Endothelial cell of umbilical vein (primary cell): ENCODE measurements around the gene GDI2. TPM values are rescaled to one million over a fixed set of nuclear protein-coding genes. Genes with fewer than 3 reads are reported as not detected.
A peak's percentile ranks its signal among the peaks of the same experiment; 100 is the strongest.

Source experiments
- Bru-seq: library from RNA; stranded (reverse); fragments of 400-500 nt; gene quantifications from one replicate; lab custom pipeline; 2021; lab: Mats Ljungman, UMichigan
- BruChase-seq, 2 experiments: library from RNA; stranded (reverse); fragments of 400-500 nt; gene quantifications; one replicate each; lab custom pipeline; 2021; lab: Mats Ljungman, UMichigan
- BruUV-seq: library from RNA; stranded (reverse); fragments of 400-500 nt; replicated peaks from 2 replicates; lab custom pipeline; 2021; lab: Mats Ljungman, UMichigan
- CTCF ChIA-PET: fragments of 300-600, 350-600 bp; sonication (Branson Sonifier 250); formaldehyde crosslinking; loops from one replicate; lab custom pipeline; 2021; ENCODE audit warnings: antibody characterized with exemption, inconsistent platforms; lab: Charles Lee
- POLR2A ChIA-PET: fragments of 300-600, 350-600 bp; sonication (Branson Sonifier 250); formaldehyde crosslinking; loops from one replicate; lab custom pipeline; 2021; ENCODE audit warnings: antibody characterized with exemption, inconsistent platforms; lab: Charles Lee
- DNase-seq: peaks from one replicate; pipeline ENCODE4 v3.0.0-alpha.2; 2011; ENCODE audit warnings: low read depth, low spot score
- FAIRE-seq: peaks from 2 replicates; lab custom pipeline; 2011; peaks lifted over from hg19 to GRCh38; lab: Jason Lieb, UNC
- H2AFZ ChIP-seq: 2 replicates; pipeline ENCODE4 v1.6.0; 2012; ENCODE audit warnings: low read depth, low read length, control low read depth, inconsistent platforms
- H3K27ac ChIP-seq: 2 replicates; pipeline ENCODE4 v1.5.1; 2011; ENCODE audit warnings: low read depth, mild to moderate bottlenecking, control low read depth, low read length, moderate library complexity; ENCODE audit not compliant: insufficient read depth
- H3K27me3 ChIP-seq, 2 experiments: 2 replicates each; pipeline versions ENCODE4 v1.6.0 to v1.6.1; 2011; ENCODE audit warnings: low read length in 2 of 2, mixed read lengths in 1 of 2; ENCODE audit not compliant: control insufficient read depth in 2 of 2, insufficient read depth in 2 of 2
- H3K36me3 ChIP-seq, 2 experiments: 2 replicates in 1 of 2; 3 replicates in 1 of 2; pipeline ENCODE4 v1.5.1; 2011; ENCODE audit warnings: low read length in 2 of 2, mild to moderate bottlenecking in 1 of 2, moderate library complexity in 1 of 2; ENCODE audit not compliant: control insufficient read depth in 2 of 2, insufficient read depth in 2 of 2; ENCODE audit errors: extremely low read depth in 1 of 2
- H3K4me1 ChIP-seq: 3 replicates; pipeline ENCODE4 v1.5.1; 2011; ENCODE audit warnings: mild to moderate bottlenecking, low read length; ENCODE audit not compliant: control insufficient read depth, insufficient read depth; ENCODE audit errors: extremely low read depth
- H3K4me2 ChIP-seq: 2 replicates; pipeline ENCODE4 v1.6.1; 2011; ENCODE audit warnings: low read length, control low read depth, mixed read lengths; ENCODE audit not compliant: insufficient read depth
- H3K4me3 ChIP-seq, 3 experiments: fragments of 200-600 bp in 1 of 3; sonication (generic), shearing (Covaris generic) in 1 of 3; replicated peaks in 1 of 3; 2 replicates each; pipeline ENCODE4 v1.5.1; 2011 to 2016; ENCODE audit warnings: control low read depth in 3 of 3, low read length in 3 of 3, mild to moderate bottlenecking in 2 of 3, inconsistent platforms in 1 of 3, low read depth in 1 of 3, moderate library complexity in 1 of 3; ENCODE audit not compliant: insufficient read depth in 1 of 3
- H3K79me2 ChIP-seq: 2 replicates; pipeline ENCODE4 v1.6.0; 2012; ENCODE audit warnings: low read length, inconsistent platforms; ENCODE audit not compliant: control insufficient read depth, insufficient read depth
- H3K9ac ChIP-seq: replicated peaks from 2 replicates; pipeline ENCODE3; 2011; ENCODE audit warnings: low read length, control low read depth; ENCODE audit not compliant: insufficient read depth; ENCODE audit errors: extremely low read depth
- H3K9me1 ChIP-seq: replicated peaks from 3 replicates; pipeline ENCODE4 v1.6.0; 2011; ENCODE audit warnings: mild to moderate bottlenecking, low read length; ENCODE audit not compliant: control insufficient read depth, insufficient read depth; ENCODE audit errors: extremely low read depth
- H3K9me3 ChIP-seq: replicated peaks from 2 replicates; pipeline ENCODE4 v1.5.1; 2012; ENCODE audit warnings: low read length, inconsistent platforms; ENCODE audit not compliant: control insufficient read depth, insufficient read depth
- H4K20me1 ChIP-seq: replicated peaks from 2 replicates; pipeline ENCODE3; 2011; ENCODE audit warnings: mild to moderate bottlenecking, low read length; ENCODE audit not compliant: control insufficient read depth, insufficient read depth; ENCODE audit errors: extremely low read depth
- EZH2 ChIP-seq: IDR thresholded peaks from 2 replicates; pipeline ENCODE4 v1.6.1; 2012; ENCODE audit warnings: borderline replicate concordance, low read depth, mild to moderate bottlenecking, moderate library complexity, low read length, inconsistent platforms; ENCODE audit not compliant: severe bottlenecking
- GATA2 ChIP-seq: IDR thresholded peaks from 2 replicates; pipeline ENCODE4 v1.7.0; 2011; ENCODE audit warnings: low read depth, mild to moderate bottlenecking, moderate library complexity, mixed read lengths, low read length; ENCODE audit not compliant: insufficient read length, insufficient read depth
- MYC ChIP-seq: IDR thresholded peaks from one replicate; pipeline ENCODE4 v1.6.1; 2011; ENCODE audit warnings: mild to moderate bottlenecking, low read depth, low read length
- POLR2A ChIP-seq: IDR thresholded peaks from 2 replicates; pipeline ENCODE4 v1.6.1; 2012; ENCODE audit warnings: low read depth, mild to moderate bottlenecking, control low read depth, low read length
- POLR2AphosphoS5 ChIP-seq: IDR thresholded peaks from 2 replicates; pipeline ENCODE4 v1.6.1; 2012; ENCODE audit warnings: low read depth, mild to moderate bottlenecking, control low read depth, low read length, moderate library complexity; ENCODE audit not compliant: insufficient read depth
- dilution Hi-C: fragments of 300-500 bp; cut with MboI; formaldehyde crosslinking; loops from one replicate; pipeline ENCODE4 v1.15.0; 2019; ENCODE audit warnings: low sequenced_read_pairs; ENCODE audit not compliant: extremely low pct_ligation_motif_present
- intact Hi-C: fragments of 100-400 bp; cut with micrococcal nuclease; formaldehyde crosslinking; loops from one replicate; pipeline ENCODE4 v1.10.0; 2022
- long read RNA-seq: library from polyadenylated mRNA; stranded (forward); transcript quantifications from one replicate; pipeline ENCODE4 v2.0.0, GENCODE V29; 2021
- polyA minus RNA-seq, 3 experiments: library from RNA; depleted of rRNA, polyadenylated mRNA; stranded (reverse); fragments of >200 nt; gene quantifications; 1 replicate in 1 of 3; 2 replicates in 2 of 3; pipeline ENCODE4 v1.2.3, GENCODE V29; 2011
- polyA plus RNA-seq, 4 experiments: library from polyadenylated mRNA; depleted of rRNA in 3 of 4; stranded (reverse) in 3 of 4; unstranded in 1 of 4; fragments of >200 nt; gene quantifications; 2 replicates each; pipeline versions ENCODE4 v1.2.1 to v1.2.3, GENCODE V29; 2011 to 2012; ENCODE audit warnings: missing spikeins in 1 of 4
- total RNA-seq: library from RNA; stranded (reverse); gene quantifications from 2 replicates; pipeline ENCODE4 v1.2.3, GENCODE V29; 2021
- TF ChIP-seq, protein P1 (sequence below): IDR thresholded peaks from 2 replicates; pipeline ENCODE4 v1.6.1; 2011; ENCODE audit not compliant: insufficient read depth, insufficient read length

Gene GDI2
- 266 and 307 TPM in 2 replicates for total RNA-seq
- 132 and 154 TPM in 2 replicates for polyA plus RNA-seq
- polyA plus RNA-seq (2011; cell fraction: cytosol; rRNA removed): 210 and 232 TPM in 2 replicates
- 107 and 114 TPM in 2 replicates for polyA plus RNA-seq (2011; cell fraction: nucleus; rRNA removed)
- 282 and 335 TPM in 2 replicates for polyA plus RNA-seq (2012)
- polyA minus RNA-seq: 162 and 192 TPM in 2 replicates
- 174 TPM for polyA minus RNA-seq (2011; cell fraction: cytosol; rRNA and poly(A)+ RNA removed)
- 72.9 and 131 TPM in 2 replicates for polyA minus RNA-seq (2011; cell fraction: nucleus; rRNA and poly(A)+ RNA removed)
- Bru-seq, nascent RNA: percentile 97 among the genes with signal in this experiment
- percentile 98 among the genes with signal in this experiment for BruChase-seq, experiment 1, labeled RNA remaining after a 6-hour chase
- percentile 96 among the genes with signal in this experiment for BruChase-seq, experiment 2, labeled RNA remaining after a 2-hour chase
- long read RNA-seq, transcript GDI2-203 (11 exons, 2,412 nt): major isoform, 508 of 614 reads
- long read RNA-seq, transcript GDI2-202 (10 exons, 1,408 nt): minor isoform, 23 of 614 reads
- long read RNA-seq, partial matches to known transcripts: 35 of 614 reads
- long read RNA-seq, other reads (novel, unspliced or antisense): 48 of 614 reads

- TF ChIP-seq EZH2 (no peak), POLR2AphosphoS5 (peak; percentile 98), MYC (peak; percentile 59), GATA2 (no peak), POLR2A (peak; percentile 96)
- TF ChIP-seq, protein P1, sequence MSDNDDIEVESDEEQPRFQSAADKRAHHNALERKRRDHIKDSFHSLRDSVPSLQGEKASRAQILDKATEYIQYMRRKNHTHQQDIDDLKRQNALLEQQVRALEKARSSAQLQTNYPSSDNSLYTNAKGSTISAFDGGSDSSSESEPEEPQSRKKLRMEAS: peak; percentile 66
- POLR2A ChIA-PET: interaction anchor here (0.6 to 1.9 kb wide), 4 partner anchors 30 to 77 kb away, joined by 3 to 9 read pairs (median 3); partner anchors contain the start of genes ANKRD16 and FBH1
- Histone ChIP-seq H3K9me1 (no peaks in the 10 kb centered on the region), H3K9me3 (no peaks in the 10 kb centered on the region), H2AFZ (peak within 1 kb of the TSS; percentile 93), H3K4me2 (peak within 1 kb of the TSS; percentile 98), H3K36me3 (no peaks in the 10 kb centered on the region), H3K4me1 (peaks cover 35% of the 10 kb centered on the region), H3K79me2 (peaks cover 51% of the 10 kb centered on the region), H3K4me3 (peak within 1 kb of the TSS; percentile 91 to 100 (median 97)), H3K9ac (peak within 1 kb of the TSS; percentile 99), H3K27me3 (no peaks in the 10 kb centered on the region), H4K20me1 (peaks cover 12% of the 10 kb centered on the region), H3K27ac (peak within 1 kb of the TSS; percentile 92)
- dilution Hi-C loops (no loop called here), intact Hi-C loops (loop anchor here (1.0 to 10.0 kb wide), 6 partner anchors 33 to 161 kb away; partner anchors contain the start of genes ANKRD16, IL15RA and TASOR2)
- TSS peak; percentile 79 for BruUV-seq
- CTCF ChIA-PET: interaction anchor here (0.7 to 2.4 kb wide), 6 partner anchors 17 to 76 kb away, joined by 3 to 19 read pairs (median 4); partner anchors contain the start of genes ANKRD16 and FBH1
- peak; percentile 96 for DNase-seq
- FAIRE-seq: peak; percentile 83
Measured at GRCh38 chr10:5813341-5814109, at the start of gene GDI2. Gene GDI2, minus strand, starts transcription at chr10:5813434. Its CDS starts 176 bp downstream, at chr10:5813258.
